Stimulated activated CD8-positive, alpha-beta memory T cell treated with anti-CD3 and anti-CD28 coated beads, Interleukin-15, amount 100 ng/mL, for 24 hours (primary cell): ENCODE results near the gene ACP6.
"Not testable (repeated sequence)": the region's sequence is repeated elsewhere in the genome, so short reads cannot be mapped to it uniquely, and the experiment has no call there.

Experiments
- DNase-seq: peaks from one replicate; pipeline ENCODE4 v3.0.0-alpha.2; 2020; ENCODE audit warnings: low read depth

ACP6 gene

GRCh38 chr1:147620543-147620942 is 49.8 kb downstream of the ACP6 start:
- no peak for DNase-seq

- no peak for DNase-seq
Observed at GRCh38 chr1:147619741-147620140, 50.6 kb downstream of the ACP6 start.

- DNase-seq: no peak
Observed at GRCh38 chr1:147618771-147619170, 51.6 kb downstream of the ACP6 start.

GRCh38 chr1:147618077-147618569 is 52.2 kb downstream of the ACP6 start:
- DNase-seq: no peak

- not testable (repeated sequence) for DNase-seq
Observed at GRCh38 chr1:147614966-147615365, 55.4 kb downstream of the ACP6 start.

- no peak for DNase-seq
Observed at GRCh38 chr1:147613506-147613905, 56.8 kb downstream of the ACP6 start.

GRCh38 chr1:147612366-147612765 is 58.0 kb downstream of the ACP6 start:
- no peak for DNase-seq

GRCh38 chr1:147611586-147611985 is 58.7 kb downstream of the ACP6 start:
- no peak for DNase-seq

- DNase-seq: no peak
Observed at GRCh38 chr1:147611021-147611426, 59.3 kb downstream of the ACP6 start.

- DNase-seq: no peak
Observed at GRCh38 chr1:147609358-147609757, 61.0 kb downstream of the ACP6 start.

GRCh38 chr1:147608596-147608995 is 61.7 kb downstream of the ACP6 start:
- no peak for DNase-seq

- DNase-seq: no peak
Observed at GRCh38 chr1:147605591-147605990, 64.7 kb downstream of the ACP6 start.

GRCh38 chr1:147603986-147604385 is 66.3 kb downstream of the ACP6 start:
- DNase-seq: no peak

- DNase-seq: no peak
Observed at GRCh38 chr1:147600119-147601111, 69.9 kb downstream of the ACP6 start.

- peak; percentile 92 for DNase-seq
Observed at GRCh38 chr1:147599362-147600118, 70.8 kb downstream of the ACP6 start.

GRCh38 chr1:147598621-147599361 is 71.5 kb downstream of the ACP6 start:
- no peak for DNase-seq

GRCh38 chr1:147597010-147597409 is 73.3 kb downstream of the ACP6 start:
- no peak for DNase-seq
